Measurements from ENCODE around the gene CLEC1A. TPM values are rescaled to one million over a fixed set of nuclear protein-coding genes. Genes with fewer than 3 reads are reported as not detected.

CLEC1A gene
- total RNA-seq, 1 donor from 2014 or later: not detected

DNA sequence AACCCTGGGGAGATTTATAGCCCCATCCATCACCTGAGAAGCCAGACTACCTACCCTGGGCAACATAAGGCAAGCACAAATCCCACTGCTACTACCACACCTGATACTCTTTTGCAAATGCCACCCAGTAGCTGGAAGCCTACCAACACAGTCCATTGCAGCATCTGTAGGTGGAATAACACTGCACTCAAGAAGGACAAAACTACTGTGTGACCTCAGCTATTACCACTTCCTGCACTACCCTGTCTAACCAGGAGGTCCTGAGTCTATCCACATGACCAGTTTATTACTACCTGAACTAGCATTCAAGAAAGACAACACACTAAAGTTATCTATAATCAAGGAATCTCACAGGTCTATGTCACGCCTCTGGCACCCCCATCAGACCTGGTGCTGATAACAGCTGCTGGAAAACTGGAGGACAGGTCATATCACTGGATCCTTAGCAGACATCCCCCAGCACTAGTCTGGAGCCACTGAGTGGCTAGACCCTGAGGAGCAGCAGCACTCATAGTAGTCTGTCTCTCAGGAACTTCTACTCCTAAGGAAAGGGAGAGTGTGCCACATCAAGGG is 2.9 kb upstream of the CLEC1A start:
- Mint-ChIP-seq H3K27me3 (ENCODE audit: low read depth) (peaks cover 3% of the 10 kb centered on the region), H3K36me3 (ENCODE audit: low read depth) (peaks cover 14% of the 10 kb centered on the region), H3K27ac (ENCODE audit: unreplicated experiment) (no peak overlapping the region), H3K9me3 (peaks cover 16% of the 10 kb centered on the region), H3K4me3 (no peak overlapping the region), H3K4me1 (peaks cover 5% of the 10 kb centered on the region)
- DNase-seq (ENCODE audit: low read depth, low spot score): no peak
- TF ChIP-seq, protein P1, sequence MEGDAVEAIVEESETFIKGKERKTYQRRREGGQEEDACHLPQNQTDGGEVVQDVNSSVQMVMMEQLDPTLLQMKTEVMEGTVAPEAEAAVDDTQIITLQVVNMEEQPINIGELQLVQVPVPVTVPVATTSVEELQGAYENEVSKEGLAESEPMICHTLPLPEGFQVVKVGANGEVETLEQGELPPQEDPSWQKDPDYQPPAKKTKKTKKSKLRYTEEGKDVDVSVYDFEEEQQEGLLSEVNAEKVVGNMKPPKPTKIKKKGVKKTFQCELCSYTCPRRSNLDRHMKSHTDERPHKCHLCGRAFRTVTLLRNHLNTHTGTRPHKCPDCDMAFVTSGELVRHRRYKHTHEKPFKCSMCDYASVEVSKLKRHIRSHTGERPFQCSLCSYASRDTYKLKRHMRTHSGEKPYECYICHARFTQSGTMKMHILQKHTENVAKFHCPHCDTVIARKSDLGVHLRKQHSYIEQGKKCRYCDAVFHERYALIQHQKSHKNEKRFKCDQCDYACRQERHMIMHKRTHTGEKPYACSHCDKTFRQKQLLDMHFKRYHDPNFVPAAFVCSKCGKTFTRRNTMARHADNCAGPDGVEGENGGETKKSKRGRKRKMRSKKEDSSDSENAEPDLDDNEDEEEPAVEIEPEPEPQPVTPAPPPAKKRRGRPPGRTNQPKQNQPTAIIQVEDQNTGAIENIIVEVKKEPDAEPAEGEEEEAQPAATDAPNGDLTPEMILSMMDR (conservative IDR thresholded peaks at IDR 0.05): no peak

DNA sequence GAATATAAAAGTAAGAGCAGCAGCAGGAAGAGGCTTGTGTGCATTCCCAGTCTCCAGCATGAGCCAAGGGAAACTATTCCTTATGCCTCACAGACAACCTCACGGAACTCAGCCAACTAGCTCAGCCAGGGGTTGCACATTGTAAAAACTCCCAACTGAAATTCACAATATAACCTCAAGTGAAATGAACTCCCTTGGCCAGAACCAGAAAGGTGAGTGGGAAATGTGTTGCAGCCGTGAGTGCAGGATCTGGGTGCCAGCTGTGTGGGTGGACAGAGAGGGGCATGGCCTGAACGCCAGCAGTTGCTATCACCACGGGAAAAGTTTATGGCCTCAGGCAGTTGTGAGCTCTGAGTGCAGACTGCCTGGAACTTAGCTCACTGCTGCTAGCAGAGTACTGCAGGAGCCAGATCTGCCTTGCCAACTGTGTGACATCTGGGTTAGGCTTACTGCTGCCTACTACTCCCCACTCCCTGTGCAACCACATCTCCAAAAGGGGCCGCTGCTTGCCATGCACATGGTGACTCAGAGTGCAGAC is 2.3 kb upstream of the CLEC1A start:
- Mint-ChIP-seq H3K4me3 (no peak overlapping the region), H3K36me3 (ENCODE audit: low read depth) (peaks cover 14% of the 10 kb centered on the region), H3K27me3 (ENCODE audit: low read depth) (peaks cover 3% of the 10 kb centered on the region), H3K9me3 (peaks cover 15% of the 10 kb centered on the region), H3K27ac (ENCODE audit: unreplicated experiment) (peak overlapping the region; percentile 70), H3K4me1 (peaks cover 5% of the 10 kb centered on the region)
- TF ChIP-seq, protein P1 (conservative IDR thresholded peaks at IDR 0.05): no peak
- DNase-seq (ENCODE audit: low read depth, low spot score): no peak

DNA sequence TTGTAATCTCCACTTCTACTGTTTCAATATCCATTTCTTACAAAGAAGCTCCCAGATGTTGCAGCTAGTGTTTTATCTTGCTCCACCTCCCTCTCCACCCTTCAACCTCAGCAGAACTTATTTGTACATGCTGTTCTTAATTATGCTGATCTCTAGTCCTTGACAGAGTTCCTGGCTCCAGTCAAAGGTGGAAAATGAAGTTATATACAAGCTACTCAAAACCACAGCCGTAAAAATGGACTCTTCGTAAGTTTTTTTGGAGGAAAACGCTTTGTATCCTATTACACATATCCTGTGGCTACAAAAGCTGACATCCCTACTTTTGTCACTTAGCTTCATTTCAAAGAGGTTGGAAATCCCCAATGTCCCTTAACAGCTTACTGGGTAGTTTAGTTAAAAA is 1.3 kb downstream of the CLEC1A start:
- no peak for DNase-seq (ENCODE audit: low read depth, low spot score)
- TF ChIP-seq, protein P1 (conservative IDR thresholded peaks at IDR 0.05): no peak
- H3K9me3 Mint-ChIP-seq: no peaks in the 10 kb centered on the region
- no peaks in the 10 kb centered on the region for H3K27me3 Mint-ChIP-seq (ENCODE audit: low read depth)
- no peak overlapping the region for H3K27ac Mint-ChIP-seq (ENCODE audit: unreplicated experiment)
- no peak overlapping the region for H3K4me3 Mint-ChIP-seq
- no peaks in the 10 kb centered on the region for H3K36me3 Mint-ChIP-seq (ENCODE audit: low read depth)
- peaks cover 5% of the 10 kb centered on the region for H3K4me1 Mint-ChIP-seq

DNA sequence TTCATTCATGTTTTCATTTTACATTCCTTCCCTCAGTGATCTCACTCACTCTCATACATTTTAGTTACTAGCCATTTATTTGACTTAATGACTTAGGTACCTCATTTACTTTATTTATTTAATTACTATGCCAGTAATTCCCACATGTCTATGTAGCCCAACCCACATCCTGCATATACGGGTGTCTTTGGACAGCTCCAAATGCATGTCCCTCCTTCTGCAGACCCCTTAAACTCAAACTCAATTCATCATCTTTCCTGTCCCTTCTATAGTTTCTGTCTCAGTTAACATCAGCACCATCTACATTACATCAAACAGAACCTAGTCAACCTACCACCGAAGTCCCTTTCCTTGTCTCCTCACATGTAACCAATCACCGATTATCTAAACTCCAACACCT is 2.8 kb downstream of the CLEC1A start:
- H3K27me3 Mint-ChIP-seq (ENCODE audit: low read depth): no peaks in the 10 kb centered on the region
- H3K36me3 Mint-ChIP-seq (ENCODE audit: low read depth): no peaks in the 10 kb centered on the region
- TF ChIP-seq, protein P1 (conservative IDR thresholded peaks at IDR 0.05): no peak
- no peak overlapping the region for H3K4me3 Mint-ChIP-seq
- DNase-seq (ENCODE audit: low read depth, low spot score): no peak
- H3K9me3 Mint-ChIP-seq: no peaks in the 10 kb centered on the region
- H3K4me1 Mint-ChIP-seq: peaks cover 5% of the 10 kb centered on the region
- H3K27ac Mint-ChIP-seq (ENCODE audit: unreplicated experiment): no peak overlapping the region

DNA sequence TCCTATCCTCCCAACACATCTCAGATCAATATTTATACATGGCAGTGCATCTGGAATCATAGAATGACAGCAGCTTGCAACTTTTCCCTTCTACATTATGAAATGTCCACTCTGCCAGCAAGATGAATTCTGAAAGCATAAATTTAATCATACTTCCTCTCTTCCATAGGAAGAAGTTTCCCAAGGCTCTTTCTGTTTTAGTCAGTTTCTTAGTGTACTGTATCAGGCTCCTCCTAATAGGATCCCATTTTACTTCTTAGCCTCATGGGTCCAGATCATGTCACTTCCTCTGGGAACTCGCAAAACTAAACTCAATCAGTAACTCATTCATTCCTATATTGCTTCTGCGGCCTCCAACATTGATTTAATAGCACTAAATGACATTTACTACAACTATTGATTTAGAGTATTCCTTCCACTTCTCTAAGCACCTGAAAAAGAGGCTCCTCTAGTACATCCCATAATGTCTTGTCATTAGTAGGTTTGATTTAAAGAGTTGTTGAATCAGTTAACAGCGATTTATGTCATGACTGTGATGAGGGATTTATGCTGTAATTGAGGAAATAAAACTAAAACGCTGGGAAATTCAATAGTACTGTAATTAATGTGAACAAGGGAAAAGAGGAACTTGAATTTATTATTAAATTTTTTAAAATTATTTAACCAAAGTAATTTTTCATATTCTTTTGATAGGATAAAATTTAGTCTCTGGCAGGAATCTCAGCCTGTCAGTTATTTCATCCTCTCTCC is 4.0 kb downstream of the CLEC1A start:
- H3K4me3 Mint-ChIP-seq: no peak overlapping the region
- DNase-seq (ENCODE audit: low read depth, low spot score): no peak
- H3K36me3 Mint-ChIP-seq (ENCODE audit: low read depth): no peaks in the 10 kb centered on the region
- H3K27me3 Mint-ChIP-seq (ENCODE audit: low read depth): no peaks in the 10 kb centered on the region
- no peak overlapping the region for H3K27ac Mint-ChIP-seq (ENCODE audit: unreplicated experiment)
- no peaks in the 10 kb centered on the region for H3K9me3 Mint-ChIP-seq
- TF ChIP-seq, protein P1 (conservative IDR thresholded peaks at IDR 0.05): no peak
- H3K4me1 Mint-ChIP-seq: peaks cover 5% of the 10 kb centered on the region
